ENCODE measurements around the gene ARHGEF10L.

Gene ARHGEF10L

GRCh38 chr1:17700945-17701810, 161.7 kb downstream of the ARHGEF10L start:
- DNase-seq (ENCODE audit: low read depth): no peak
- TF ChIP-seq CTCF (IDR thresholded peaks at IDR 0.05; ENCODE audit: insufficient read depth, low read depth, low read length, missing control alignments): no peak
- no peak overlapping the region for H3K4me3 ChIP-seq (ENCODE audit: low read length)

- DNase-seq (ENCODE audit: low read depth): no peak
- no peak overlapping the region for H3K4me3 ChIP-seq (ENCODE audit: low read length)
- TF ChIP-seq CTCF (IDR thresholded peaks at IDR 0.05; ENCODE audit: insufficient read depth, low read depth, low read length, missing control alignments): no peak
These were observed 164.7 kb downstream of the ARHGEF10L start for GRCh38 chr1:17704176-17704575.

- H3K4me3 ChIP-seq (ENCODE audit: low read length): no peak overlapping the region
- no peak for TF ChIP-seq CTCF (IDR thresholded peaks at IDR 0.05; ENCODE audit: insufficient read depth, low read depth, low read length, missing control alignments)
- no peak for DNase-seq (ENCODE audit: low read depth)
These were observed 166.9 kb downstream of the ARHGEF10L start for GRCh38 chr1:17706445-17706844.

- H3K4me3 ChIP-seq (ENCODE audit: low read length): no peak overlapping the region
- TF ChIP-seq CTCF (IDR thresholded peaks at IDR 0.05; ENCODE audit: insufficient read depth, low read depth, low read length, missing control alignments): no peak
- no peak for DNase-seq (ENCODE audit: low read depth)
These were observed 170.5 kb downstream of the ARHGEF10L start for GRCh38 chr1:17709981-17710380.

- H3K4me3 ChIP-seq (ENCODE audit: low read length): no peak overlapping the region
- no peak for TF ChIP-seq CTCF (IDR thresholded peaks at IDR 0.05; ENCODE audit: insufficient read depth, low read depth, low read length, missing control alignments)
- DNase-seq (ENCODE audit: low read depth): no peak
These were observed 171.5 kb downstream of the ARHGEF10L start for GRCh38 chr1:17710889-17711576.

GRCh38 chr1:17711577-17711910, 172.0 kb downstream of the ARHGEF10L start:
- no peak for TF ChIP-seq CTCF (IDR thresholded peaks at IDR 0.05; ENCODE audit: insufficient read depth, low read depth, low read length, missing control alignments)
- no peak for DNase-seq (ENCODE audit: low read depth)
- no peak overlapping the region for H3K4me3 ChIP-seq (ENCODE audit: low read length)

All from epithelial cell of esophagus (primary cell).